ENCODE data around the gene GAS2L2.

Gene GAS2L2

GRCh38 chr17:35791681-35792350 is 38.8 kb upstream of the GAS2L2 start:
- H3K27ac ChIP-seq (ENCODE audit: low read depth, low read length): no peak overlapping the region
- H3K27me3 ChIP-seq (ENCODE audit: control insufficient read depth in 1 of 2, insufficient read depth in 2 of 2, low read length in 2 of 2): peaks cover 10 to 12% of the 10 kb centered on the region in 2 donors
- no peaks in the 10 kb centered on the region for H3K9me3 ChIP-seq (ENCODE audit: control insufficient read depth in 1 of 2, low read length in 2 of 2)
- peaks cover 27 to 32% of the 10 kb centered on the region in 2 donors for H3K4me1 ChIP-seq (ENCODE audit: control insufficient read depth in 1 of 2, insufficient read depth in 2 of 2, low read length in 2 of 2)
- H3K4me3 ChIP-seq (ENCODE audit: low read depth in 1 of 2, low read length in 2 of 2): no peak overlapping the region
- H3K9ac ChIP-seq (ENCODE audit: low read depth in 1 of 2, low read length in 2 of 2): no peak overlapping the region
- no peaks in the 10 kb centered on the region for H3K36me3 ChIP-seq (ENCODE audit: control insufficient read depth in 1 of 2, insufficient read depth in 2 of 2, low read length in 2 of 2)

DNA sequence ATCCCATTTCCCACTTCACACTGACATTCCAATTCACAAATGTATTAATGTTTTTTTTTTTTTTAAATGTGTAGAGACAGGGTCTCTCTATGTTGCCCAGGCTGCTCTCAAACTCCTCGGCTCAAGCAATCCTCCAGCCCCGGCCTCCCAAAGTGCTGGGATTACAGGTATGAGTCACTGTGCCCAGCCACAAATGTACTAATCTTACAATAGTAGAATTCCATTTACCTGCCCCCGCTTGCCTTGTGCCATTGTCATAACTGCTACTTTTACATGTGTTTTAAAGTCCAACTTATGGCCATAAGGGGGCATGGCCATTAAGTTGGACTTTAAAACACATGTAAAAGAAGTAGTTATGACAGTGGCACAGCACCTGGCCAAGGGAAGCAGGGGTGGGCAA is 37.8 kb upstream of the GAS2L2 start:
- no peak overlapping the region for H3K4me3 ChIP-seq (ENCODE audit: low read depth in 1 of 2, low read length in 2 of 2)
- no peaks in the 10 kb centered on the region for H3K9me3 ChIP-seq (ENCODE audit: control insufficient read depth in 1 of 2, low read length in 2 of 2)
- H3K27ac ChIP-seq (ENCODE audit: low read depth, low read length): no peak overlapping the region
- peaks cover 10% of the 10 kb centered on the region in 2 donors for H3K27me3 ChIP-seq (ENCODE audit: control insufficient read depth in 1 of 2, insufficient read depth in 2 of 2, low read length in 2 of 2)
- H3K4me1 ChIP-seq (ENCODE audit: control insufficient read depth in 1 of 2, insufficient read depth in 2 of 2, low read length in 2 of 2): peaks cover 29 to 36% of the 10 kb centered on the region in 2 donors
- no peak overlapping the region for H3K9ac ChIP-seq (ENCODE audit: low read depth in 1 of 2, low read length in 2 of 2)
- H3K36me3 ChIP-seq (ENCODE audit: control insufficient read depth in 1 of 2, insufficient read depth in 2 of 2, low read length in 2 of 2): no peaks in the 10 kb centered on the region

- Histone ChIP-seq H3K9ac (ENCODE audit: low read depth in 1 of 2, low read length in 2 of 2) (no peak overlapping the region), H3K27me3 (ENCODE audit: control insufficient read depth in 1 of 2, insufficient read depth in 2 of 2, low read length in 2 of 2) (peaks cover 0 to 4% of the 10 kb centered on the region in 2 donors), H3K27ac (ENCODE audit: low read depth, low read length) (no peak overlapping the region), H3K9me3 (ENCODE audit: control insufficient read depth in 1 of 2, low read length in 2 of 2) (no peaks in the 10 kb centered on the region), H3K4me3 (ENCODE audit: low read depth in 1 of 2, low read length in 2 of 2) (no peak overlapping the region), H3K4me1 (ENCODE audit: control insufficient read depth in 1 of 2, insufficient read depth in 2 of 2, low read length in 2 of 2) (peaks cover 37 to 44% of the 10 kb centered on the region in 2 donors), H3K36me3 (ENCODE audit: control insufficient read depth in 1 of 2, insufficient read depth in 2 of 2, low read length in 2 of 2) (no peaks in the 10 kb centered on the region)
These were observed 35.7 kb upstream of the GAS2L2 start for GRCh38 chr17:35788477-35789368.

DNA sequence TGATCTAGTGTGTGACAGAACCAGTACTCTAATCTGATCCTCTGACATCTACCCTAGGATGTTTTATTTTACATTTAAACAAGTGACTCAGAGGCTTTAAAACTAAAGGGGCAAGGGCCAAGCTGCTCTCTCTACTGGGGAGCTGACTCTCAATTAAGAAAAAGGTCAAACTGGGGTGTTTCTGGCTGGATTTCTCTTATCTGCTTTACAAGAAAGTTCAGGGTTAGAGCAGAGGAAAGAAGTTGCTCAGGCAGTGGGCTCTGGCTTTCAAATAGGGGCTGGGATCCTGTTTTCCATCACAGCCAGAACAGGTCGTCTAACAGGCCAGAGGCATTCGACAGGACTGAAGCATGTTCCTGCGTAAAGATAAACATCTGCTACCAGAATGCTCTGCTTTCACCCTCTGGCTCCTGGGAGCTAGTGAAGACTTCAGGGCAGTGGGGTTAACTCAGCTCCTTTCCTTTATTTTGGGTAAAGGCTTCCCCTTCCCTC is 33.9 kb upstream of the GAS2L2 start:
- no peaks in the 10 kb centered on the region for H3K9me3 ChIP-seq (ENCODE audit: control insufficient read depth in 1 of 2, low read length in 2 of 2)
- H3K27me3 ChIP-seq (ENCODE audit: control insufficient read depth in 1 of 2, insufficient read depth in 2 of 2, low read length in 2 of 2): no peaks in the 10 kb centered on the region
- H3K4me3 ChIP-seq (ENCODE audit: low read depth in 1 of 2, low read length in 2 of 2): no peak overlapping the region
- H3K36me3 ChIP-seq (ENCODE audit: control insufficient read depth in 1 of 2, insufficient read depth in 2 of 2, low read length in 2 of 2): no peaks in the 10 kb centered on the region
- peaks cover 37 to 58% of the 10 kb centered on the region in 2 donors for H3K4me1 ChIP-seq (ENCODE audit: control insufficient read depth in 1 of 2, insufficient read depth in 2 of 2, low read length in 2 of 2)
- H3K27ac ChIP-seq (ENCODE audit: low read depth, low read length): no peak overlapping the region
- no peak overlapping the region for H3K9ac ChIP-seq (ENCODE audit: low read depth in 1 of 2, low read length in 2 of 2)

DNA sequence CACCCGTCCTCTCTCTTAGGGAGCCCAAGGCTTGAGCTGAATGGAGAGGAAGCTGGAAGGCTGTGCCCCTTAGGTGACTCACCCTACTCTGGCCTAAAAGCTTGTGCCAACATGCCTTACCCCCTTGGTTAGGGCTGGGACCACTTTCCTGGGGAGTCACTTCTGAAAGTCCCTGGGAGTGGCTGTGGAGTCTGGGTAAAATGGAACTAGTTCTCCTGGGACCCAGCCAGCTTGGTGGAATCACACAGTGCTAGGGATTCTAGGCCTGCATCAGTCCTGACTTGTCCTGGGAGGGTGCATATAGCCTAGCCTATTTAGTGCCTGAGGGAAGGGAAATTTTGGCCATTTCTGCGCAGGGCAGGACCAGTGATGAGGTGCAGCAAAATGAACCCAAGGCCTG is 31.9 kb upstream of the GAS2L2 start:
- H3K27me3 ChIP-seq (ENCODE audit: control insufficient read depth in 1 of 2, insufficient read depth in 2 of 2, low read length in 2 of 2): no peaks in the 10 kb centered on the region
- H3K4me1 ChIP-seq (ENCODE audit: control insufficient read depth in 1 of 2, insufficient read depth in 2 of 2, low read length in 2 of 2): peaks cover 46 to 62% of the 10 kb centered on the region in 2 donors
- H3K4me3 ChIP-seq (ENCODE audit: low read depth in 1 of 2, low read length in 2 of 2): no peak overlapping the region
- H3K27ac ChIP-seq (ENCODE audit: low read depth, low read length): no peak overlapping the region
- H3K36me3 ChIP-seq (ENCODE audit: control insufficient read depth in 1 of 2, insufficient read depth in 2 of 2, low read length in 2 of 2): no peaks in the 10 kb centered on the region
- no peaks in the 10 kb centered on the region for H3K9me3 ChIP-seq (ENCODE audit: control insufficient read depth in 1 of 2, low read length in 2 of 2)
- H3K9ac ChIP-seq (ENCODE audit: low read depth in 1 of 2, low read length in 2 of 2): no peak overlapping the region

DNA sequence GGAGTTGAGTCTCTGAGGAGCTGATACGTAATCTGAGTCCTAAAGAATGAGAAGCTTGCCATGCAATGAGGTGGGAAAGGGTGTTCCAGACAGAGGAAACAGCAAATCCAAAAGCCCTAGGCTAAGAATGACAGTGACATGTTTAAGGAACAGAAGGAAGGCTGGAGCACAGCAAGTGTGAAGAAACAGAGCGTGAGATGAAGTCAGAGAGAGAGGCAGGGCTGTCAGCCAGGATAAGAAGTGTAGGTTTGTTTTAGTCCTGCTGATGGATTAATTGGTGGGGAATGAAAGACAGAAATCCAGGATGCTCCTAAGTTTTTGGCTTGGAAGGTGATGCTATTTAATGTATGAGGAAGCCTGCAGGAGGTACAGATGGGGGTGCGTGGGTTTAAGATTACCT is 27.9 kb upstream of the GAS2L2 start:
- no peaks in the 10 kb centered on the region for H3K36me3 ChIP-seq (ENCODE audit: control insufficient read depth in 1 of 2, insufficient read depth in 2 of 2, low read length in 2 of 2)
- H3K4me1 ChIP-seq (ENCODE audit: control insufficient read depth in 1 of 2, insufficient read depth in 2 of 2, low read length in 2 of 2): peaks cover 27 to 43% of the 10 kb centered on the region in 2 donors
- no peak overlapping the region for H3K4me3 ChIP-seq (ENCODE audit: low read depth in 1 of 2, low read length in 2 of 2)
- no peak overlapping the region for H3K9ac ChIP-seq (ENCODE audit: low read depth in 1 of 2, low read length in 2 of 2)
- H3K27ac ChIP-seq (ENCODE audit: low read depth, low read length): no peak overlapping the region
- H3K27me3 ChIP-seq (ENCODE audit: control insufficient read depth in 1 of 2, insufficient read depth in 2 of 2, low read length in 2 of 2): no peaks in the 10 kb centered on the region
- no peaks in the 10 kb centered on the region for H3K9me3 ChIP-seq (ENCODE audit: control insufficient read depth in 1 of 2, low read length in 2 of 2)

DNA sequence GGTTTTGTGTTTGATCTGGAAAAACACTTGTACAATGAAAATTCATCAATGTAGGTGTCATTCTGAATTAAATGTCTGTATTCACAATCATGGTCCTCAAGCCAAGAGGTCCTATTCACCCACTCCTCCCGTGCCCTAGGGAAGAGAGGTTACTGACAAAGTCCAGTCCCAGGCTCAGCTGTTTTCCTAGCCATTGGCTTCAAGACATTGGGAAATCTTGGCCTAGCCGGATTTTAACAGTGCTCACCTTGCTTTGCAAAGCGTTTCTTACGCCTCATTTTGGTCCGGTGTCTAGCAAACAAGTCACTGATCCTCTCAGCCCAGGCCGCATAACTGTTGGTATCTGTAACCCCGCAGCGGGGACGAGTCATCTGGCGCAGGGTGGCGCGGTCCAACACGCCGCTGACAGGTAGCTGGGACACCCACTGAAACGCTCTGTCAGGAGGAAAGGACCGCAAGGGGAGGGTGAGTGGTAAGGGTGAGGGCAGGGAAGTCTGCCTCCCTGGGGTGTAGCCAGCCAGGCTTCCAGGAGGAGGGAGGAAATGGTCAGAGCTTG is 25.7 kb upstream of the GAS2L2 start:
- Histone ChIP-seq H3K27ac (ENCODE audit: low read depth, low read length) (no peak overlapping the region), H3K36me3 (ENCODE audit: control insufficient read depth in 1 of 2, insufficient read depth in 2 of 2, low read length in 2 of 2) (no peaks in the 10 kb centered on the region), H3K4me3 (ENCODE audit: low read depth in 1 of 2, low read length in 2 of 2) (no peak overlapping the region), H3K4me1 (ENCODE audit: control insufficient read depth in 1 of 2, insufficient read depth in 2 of 2, low read length in 2 of 2) (peaks cover 34 to 43% of the 10 kb centered on the region in 2 donors), H3K9ac (ENCODE audit: low read depth in 1 of 2, low read length in 2 of 2) (no peak overlapping the region), H3K27me3 (ENCODE audit: control insufficient read depth in 1 of 2, insufficient read depth in 2 of 2, low read length in 2 of 2) (no peaks in the 10 kb centered on the region), H3K9me3 (ENCODE audit: control insufficient read depth in 1 of 2, low read length in 2 of 2) (no peaks in the 10 kb centered on the region)

DNA sequence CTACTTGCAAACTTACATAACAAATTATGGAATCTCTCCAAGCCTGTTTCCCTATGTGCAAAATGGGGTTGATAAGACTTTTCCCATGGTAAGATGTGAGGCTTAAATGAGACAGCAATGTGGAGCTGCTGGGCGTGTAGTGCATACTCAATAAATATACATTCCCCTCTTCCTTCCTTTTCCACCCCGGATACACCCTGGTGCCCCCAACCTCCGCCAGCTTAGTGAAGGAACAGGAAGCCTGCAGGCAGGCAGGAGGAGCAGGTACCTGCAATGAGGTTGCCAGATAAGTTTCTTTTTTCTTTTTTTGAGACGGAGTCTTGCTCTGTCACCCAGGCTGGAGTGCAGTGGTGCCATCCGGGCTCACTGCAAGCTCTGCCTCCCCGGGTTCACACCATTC is 22.5 kb upstream of the GAS2L2 start:
- no peak overlapping the region for H3K9ac ChIP-seq (ENCODE audit: low read depth in 1 of 2, low read length in 2 of 2)

DNA sequence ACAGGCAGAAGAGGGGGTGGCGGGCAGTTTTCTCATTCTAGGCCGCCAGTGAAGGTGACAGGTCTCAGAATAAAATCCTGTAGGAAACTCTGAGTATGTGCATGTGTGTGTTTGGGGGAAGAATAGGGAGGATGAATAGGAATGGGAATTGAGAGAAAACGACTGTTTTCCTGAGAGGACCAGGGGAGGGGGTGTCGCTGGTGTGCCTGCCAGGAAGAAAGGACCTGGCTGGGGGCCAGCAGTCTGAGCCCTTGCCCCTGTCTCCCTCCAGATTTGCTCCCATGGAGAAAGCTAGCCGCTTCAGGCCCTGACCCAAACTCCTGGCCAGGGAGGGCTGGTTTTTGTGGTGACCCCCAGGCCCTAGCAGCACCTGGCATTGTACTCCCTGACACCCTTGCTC is 22.0 kb upstream of the GAS2L2 start:
- H3K9me3 ChIP-seq (ENCODE audit: control insufficient read depth in 1 of 2, low read length in 2 of 2): no peaks in the 10 kb centered on the region
- H3K36me3 ChIP-seq (ENCODE audit: control insufficient read depth in 1 of 2, insufficient read depth in 2 of 2, low read length in 2 of 2): no peaks in the 10 kb centered on the region
- H3K4me1 ChIP-seq (ENCODE audit: control insufficient read depth in 1 of 2, insufficient read depth in 2 of 2, low read length in 2 of 2): peaks cover 22 to 28% of the 10 kb centered on the region in 2 donors
- no peak overlapping the region for H3K4me3 ChIP-seq (ENCODE audit: low read depth in 1 of 2, low read length in 2 of 2)
- H3K9ac ChIP-seq (ENCODE audit: low read depth in 1 of 2, low read length in 2 of 2): no peak overlapping the region
- H3K27ac ChIP-seq (ENCODE audit: low read depth, low read length): no peak overlapping the region
- H3K27me3 ChIP-seq (ENCODE audit: control insufficient read depth in 1 of 2, insufficient read depth in 2 of 2, low read length in 2 of 2): no peaks in the 10 kb centered on the region

More for the DNA sequence above, 22.5 kb upstream of the GAS2L2 start:
- Histone ChIP-seq H3K27me3 (ENCODE audit: control insufficient read depth in 1 of 2, insufficient read depth in 2 of 2, low read length in 2 of 2) (no peaks in the 10 kb centered on the region), H3K36me3 (ENCODE audit: control insufficient read depth in 1 of 2, insufficient read depth in 2 of 2, low read length in 2 of 2) (no peaks in the 10 kb centered on the region), H3K4me3 (ENCODE audit: low read depth in 1 of 2, low read length in 2 of 2) (no peak overlapping the region), H3K9me3 (ENCODE audit: control insufficient read depth in 1 of 2, low read length in 2 of 2) (no peaks in the 10 kb centered on the region), H3K4me1 (ENCODE audit: control insufficient read depth in 1 of 2, insufficient read depth in 2 of 2, low read length in 2 of 2) (peaks cover 22 to 28% of the 10 kb centered on the region in 2 donors), H3K27ac (ENCODE audit: low read depth, low read length) (no peak overlapping the region)

DNA sequence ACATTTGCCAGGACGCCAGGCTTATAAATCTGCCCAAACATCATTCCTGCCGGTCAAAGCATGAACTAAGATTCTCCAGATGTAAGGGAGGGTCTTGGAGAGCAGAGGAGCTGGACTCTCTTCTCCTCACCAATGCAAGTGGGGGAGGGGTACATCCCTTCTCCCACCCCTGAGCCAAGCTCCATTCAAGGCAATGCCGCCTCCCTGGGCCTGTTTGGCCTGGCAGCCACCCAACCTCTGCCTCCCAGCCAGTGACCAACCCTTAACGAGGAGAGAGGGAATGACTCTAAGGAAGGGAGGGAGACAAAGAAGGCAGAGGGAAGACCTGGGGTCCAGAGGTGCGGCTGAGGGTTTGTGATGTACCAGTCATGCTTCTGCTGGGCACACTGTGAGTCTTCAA is 21.5 kb upstream of the GAS2L2 start:
- no peaks in the 10 kb centered on the region for H3K27me3 ChIP-seq (ENCODE audit: control insufficient read depth in 1 of 2, insufficient read depth in 2 of 2, low read length in 2 of 2)
- peaks cover 25 to 29% of the 10 kb centered on the region in 2 donors for H3K4me1 ChIP-seq (ENCODE audit: control insufficient read depth in 1 of 2, insufficient read depth in 2 of 2, low read length in 2 of 2)
- no peak overlapping the region for H3K9ac ChIP-seq (ENCODE audit: low read depth in 1 of 2, low read length in 2 of 2)
- H3K36me3 ChIP-seq (ENCODE audit: control insufficient read depth in 1 of 2, insufficient read depth in 2 of 2, low read length in 2 of 2): no peaks in the 10 kb centered on the region
- H3K4me3 ChIP-seq (ENCODE audit: low read depth in 1 of 2, low read length in 2 of 2): no peak overlapping the region
- H3K9me3 ChIP-seq (ENCODE audit: control insufficient read depth in 1 of 2, low read length in 2 of 2): no peaks in the 10 kb centered on the region
- no peak overlapping the region for H3K27ac ChIP-seq (ENCODE audit: low read depth, low read length)

All from duodenal mucosa (tissue), 2 donors.